ENCODE data around the gene KREMEN2.
"Not testable (repeated sequence)": the region's sequence is repeated elsewhere in the genome, so short reads cannot be mapped to it uniquely, and the experiment has no call there.

Gene KREMEN2

GRCh38 chr16:2929693-2930092 lies 34.4 kb upstream of the KREMEN2 start:
- TF ChIP-seq CTCF (IDR thresholded peaks at IDR 0.05; ENCODE audit: unreplicated experiment in 3 of 3): no peak
- Mint-ChIP-seq H3K4me3 (no peak overlapping the region), H3K36me3 (ENCODE audit: low read depth) (peaks cover 4% of the 10 kb centered on the region), H3K9me3 (no peaks in the 10 kb centered on the region), H3K4me1 (peaks cover 11% of the 10 kb centered on the region), H3K27me3 (ENCODE audit: low read depth) (no peaks in the 10 kb centered on the region), H3K27ac (no peak overlapping the region)

- Mint-ChIP-seq H3K36me3 (ENCODE audit: low read depth) (peaks cover 5% of the 10 kb centered on the region), H3K27ac (no peak overlapping the region), H3K4me1 (peaks cover 11% of the 10 kb centered on the region), H3K4me3 (no peak overlapping the region), H3K9me3 (no peaks in the 10 kb centered on the region), H3K27me3 (ENCODE audit: low read depth) (no peaks in the 10 kb centered on the region)
- TF ChIP-seq CTCF (IDR thresholded peaks at IDR 0.05; ENCODE audit: unreplicated experiment in 3 of 3): no peak
Observed at GRCh38 chr16:2930236-2930635, 33.8 kb upstream of the KREMEN2 start.

- not testable (repeated sequence) for H3K27ac Mint-ChIP-seq; H3K9me3 Mint-ChIP-seq; H3K4me1 Mint-ChIP-seq; H3K4me3 Mint-ChIP-seq; H3K27me3 Mint-ChIP-seq (ENCODE audit: low read depth)
- peaks cover 11% of the 10 kb centered on the region for H3K36me3 Mint-ChIP-seq (ENCODE audit: low read depth)
Observed at GRCh38 chr16:2931231-2931914, 32.7 kb upstream of the KREMEN2 start.

GRCh38 chr16:2933136-2933535 lies 30.9 kb upstream of the KREMEN2 start:
- H3K27ac Mint-ChIP-seq: no peak overlapping the region
- no peaks in the 10 kb centered on the region for H3K9me3 Mint-ChIP-seq
- peaks cover 11% of the 10 kb centered on the region for H3K36me3 Mint-ChIP-seq (ENCODE audit: low read depth)
- no peak overlapping the region for H3K4me3 Mint-ChIP-seq
- no peak for TF ChIP-seq CTCF (IDR thresholded peaks at IDR 0.05; ENCODE audit: unreplicated experiment in 3 of 3)
- H3K4me1 Mint-ChIP-seq: no peaks in the 10 kb centered on the region
- H3K27me3 Mint-ChIP-seq (ENCODE audit: low read depth): no peaks in the 10 kb centered on the region

- Mint-ChIP-seq H3K27me3 (ENCODE audit: low read depth) (no peaks in the 10 kb centered on the region), H3K9me3 (no peaks in the 10 kb centered on the region), H3K36me3 (ENCODE audit: low read depth) (peaks cover 11% of the 10 kb centered on the region), H3K27ac (no peak overlapping the region), H3K4me1 (no peaks in the 10 kb centered on the region), H3K4me3 (no peak overlapping the region)
- TF ChIP-seq CTCF (IDR thresholded peaks at IDR 0.05; ENCODE audit: unreplicated experiment in 3 of 3): no peak
Observed at GRCh38 chr16:2933701-2934100, 30.4 kb upstream of the KREMEN2 start.

- Mint-ChIP-seq H3K27ac (no peak overlapping the region), H3K27me3 (ENCODE audit: low read depth) (no peaks in the 10 kb centered on the region), H3K36me3 (ENCODE audit: low read depth) (peaks cover 14% of the 10 kb centered on the region), H3K9me3 (no peaks in the 10 kb centered on the region), H3K4me1 (no peaks in the 10 kb centered on the region), H3K4me3 (no peak overlapping the region)
- no peak for TF ChIP-seq CTCF (IDR thresholded peaks at IDR 0.05; ENCODE audit: unreplicated experiment in 3 of 3)
Observed at GRCh38 chr16:2934450-2934849, 29.6 kb upstream of the KREMEN2 start.

All from nephron (organoid).